Cardiac muscle cell (in vitro differentiated cells and primary cell): ENCODE measurements around the gene ENG. TPM values are rescaled to one million over a fixed set of nuclear protein-coding genes. Genes with fewer than 3 reads are reported as not detected.

ENCODE experiments used
- DNase-seq, 2 donors: peaks; one replicate each; pipeline versions ENCODE4 v3.0.0 to v3.0.0-alpha.2; 2010 to 2017; ENCODE audit warnings: low read depth in 1 of 2, low spot score in 1 of 2
- H3K27ac ChIP-seq: fragments of 200-600 bp; sonication (generic); 2 replicates; pipeline ENCODE4 v1.5.1; 2016
- H3K27me3 ChIP-seq: fragments of 200-600 bp; sonication (generic); 2 replicates; pipeline ENCODE4 v1.6.0; 2016; ENCODE audit warnings: control low read depth
- H3K36me3 ChIP-seq: fragments of 200-600 bp; sonication (generic); 2 replicates; pipeline ENCODE4 v1.5.1; 2016; ENCODE audit warnings: control low read depth
- H3K4me1 ChIP-seq: fragments of 200-600 bp; sonication (generic); 2 replicates; pipeline ENCODE4 v1.8.1; 2017; ENCODE audit warnings: low read depth, mild to moderate bottlenecking, mixed run types
- H3K4me3 ChIP-seq: fragments of 200-600 bp; sonication (generic); 2 replicates; pipeline ENCODE4 v1.5.1; 2016; ENCODE audit warnings: mild to moderate bottlenecking
- H3K9me3 ChIP-seq: fragments of 200-600 bp; sonication (generic); 2 replicates; pipeline ENCODE4 v1.5.1; 2017; ENCODE audit warnings: low read depth, mild to moderate bottlenecking, control low read depth
- polyA plus RNA-seq: library from polyadenylated mRNA; unstranded; fragments of >200 nt; fragmentation: Nextera tagmentation; extraction: Ambion mirVana; gene quantifications from 2 replicates; pipeline ENCODE4 v1.2.1, GENCODE V29; 2016
- total RNA-seq: library from RNA; depleted of rRNA; stranded (reverse); fragments of >200 nt; gene quantifications from 2 replicates; pipeline ENCODE4 v1.2.3, GENCODE V29; 2016
- TF ChIP-seq, protein P1 (sequence below): IDR thresholded peaks from 2 replicates; pipeline ENCODE4 v1.5.1; 2012; ENCODE audit warnings: low read depth, mild to moderate bottlenecking, low read length

Gene ENG
- total and polyA plus RNA-seq, 2 experiments from 2014 or later, result 12.6 to 15.8 TPM

DNA sequence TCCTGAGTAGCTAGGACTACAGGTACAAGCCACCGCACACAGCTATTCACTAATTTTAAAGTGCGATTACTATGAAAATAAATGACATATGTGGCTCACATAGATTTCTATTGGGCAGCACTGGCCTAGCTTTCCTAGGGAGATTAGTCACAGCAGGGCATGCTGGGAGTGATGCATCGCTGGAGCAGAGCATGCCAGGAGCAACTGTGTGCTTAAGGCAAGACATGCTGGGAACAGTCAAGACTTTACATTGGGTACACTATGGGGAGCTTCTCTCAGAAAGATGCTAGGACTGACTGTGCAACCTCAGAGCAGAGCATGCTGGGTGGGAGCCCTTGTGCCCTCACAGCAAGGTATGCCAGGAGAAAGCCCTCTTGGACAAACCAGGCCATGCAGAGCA is 35.6 kb upstream of the ENG start:
- Histone ChIP-seq H3K4me3 (no peak overlapping the region), H3K9me3 (no peaks in the 10 kb centered on the region), H3K36me3 (peaks cover 46% of the 10 kb centered on the region), H3K4me1 (peaks cover 4% of the 10 kb centered on the region), H3K27ac (no peak overlapping the region), H3K27me3 (no peaks in the 10 kb centered on the region)
- TF ChIP-seq, protein P1, sequence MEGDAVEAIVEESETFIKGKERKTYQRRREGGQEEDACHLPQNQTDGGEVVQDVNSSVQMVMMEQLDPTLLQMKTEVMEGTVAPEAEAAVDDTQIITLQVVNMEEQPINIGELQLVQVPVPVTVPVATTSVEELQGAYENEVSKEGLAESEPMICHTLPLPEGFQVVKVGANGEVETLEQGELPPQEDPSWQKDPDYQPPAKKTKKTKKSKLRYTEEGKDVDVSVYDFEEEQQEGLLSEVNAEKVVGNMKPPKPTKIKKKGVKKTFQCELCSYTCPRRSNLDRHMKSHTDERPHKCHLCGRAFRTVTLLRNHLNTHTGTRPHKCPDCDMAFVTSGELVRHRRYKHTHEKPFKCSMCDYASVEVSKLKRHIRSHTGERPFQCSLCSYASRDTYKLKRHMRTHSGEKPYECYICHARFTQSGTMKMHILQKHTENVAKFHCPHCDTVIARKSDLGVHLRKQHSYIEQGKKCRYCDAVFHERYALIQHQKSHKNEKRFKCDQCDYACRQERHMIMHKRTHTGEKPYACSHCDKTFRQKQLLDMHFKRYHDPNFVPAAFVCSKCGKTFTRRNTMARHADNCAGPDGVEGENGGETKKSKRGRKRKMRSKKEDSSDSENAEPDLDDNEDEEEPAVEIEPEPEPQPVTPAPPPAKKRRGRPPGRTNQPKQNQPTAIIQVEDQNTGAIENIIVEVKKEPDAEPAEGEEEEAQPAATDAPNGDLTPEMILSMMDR, result no peak
- no peak for DNase-seq

DNA sequence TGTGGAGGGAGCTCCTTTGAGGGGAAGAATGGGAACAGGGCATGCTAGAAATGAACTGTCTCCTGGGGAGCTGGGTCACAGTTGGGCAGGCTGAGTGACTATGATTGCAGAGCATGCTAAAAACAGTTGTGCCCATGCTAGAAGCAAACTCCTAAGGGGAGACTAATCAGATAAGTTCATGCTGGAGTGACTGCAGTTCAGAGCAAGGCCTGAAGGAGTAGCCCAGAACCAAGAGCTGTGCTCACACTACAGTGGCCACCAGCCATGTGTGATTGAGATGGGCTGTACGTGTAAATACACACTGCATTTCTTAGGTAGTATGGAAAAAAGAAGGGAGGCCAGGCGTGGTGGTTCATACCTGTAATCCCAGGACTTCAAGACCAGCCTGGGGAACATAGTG is 33.3 kb upstream of the ENG start:
- Histone ChIP-seq H3K4me1 (peaks cover 4% of the 10 kb centered on the region), H3K4me3 (no peak overlapping the region), H3K27ac (peak overlapping the region; percentile 25), H3K27me3 (no peaks in the 10 kb centered on the region), H3K36me3 (peaks cover 23% of the 10 kb centered on the region), H3K9me3 (no peaks in the 10 kb centered on the region)
- DNase-seq, result peak in 1 of 2 donors; percentile 32
- TF ChIP-seq, protein P1, result no peak

DNA sequence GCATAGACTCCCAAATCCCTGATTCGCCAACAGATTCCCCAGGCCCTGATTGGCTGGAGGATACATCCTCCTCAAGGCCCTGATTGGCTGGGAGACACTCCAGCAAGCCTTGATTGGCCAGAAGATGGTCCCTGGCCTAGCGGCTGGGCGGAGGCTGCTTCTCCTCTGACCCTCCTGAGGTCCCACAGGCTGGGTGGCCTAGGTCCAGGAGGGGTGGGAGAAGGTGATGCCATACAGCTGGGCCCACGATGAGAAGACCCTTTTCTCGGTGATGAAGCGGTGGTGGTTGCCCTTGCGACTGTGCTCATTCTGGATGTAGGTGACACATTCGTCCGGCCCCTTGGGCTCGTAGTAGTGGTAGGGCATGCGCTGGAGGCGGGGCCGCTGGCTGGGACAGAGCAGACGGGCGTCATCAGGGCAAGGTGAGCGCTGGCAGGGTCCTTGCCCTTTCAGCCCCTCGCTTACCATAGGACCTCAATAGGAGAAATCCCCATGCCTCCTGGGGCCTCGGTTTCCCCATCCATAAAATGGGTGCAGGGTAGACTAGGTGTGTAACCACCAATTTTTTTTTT is 32.0 kb upstream of the ENG start:
- H3K36me3 ChIP-seq, result peaks cover 18% of the 10 kb centered on the region
- TF ChIP-seq, protein P1, result no peak

DNA sequence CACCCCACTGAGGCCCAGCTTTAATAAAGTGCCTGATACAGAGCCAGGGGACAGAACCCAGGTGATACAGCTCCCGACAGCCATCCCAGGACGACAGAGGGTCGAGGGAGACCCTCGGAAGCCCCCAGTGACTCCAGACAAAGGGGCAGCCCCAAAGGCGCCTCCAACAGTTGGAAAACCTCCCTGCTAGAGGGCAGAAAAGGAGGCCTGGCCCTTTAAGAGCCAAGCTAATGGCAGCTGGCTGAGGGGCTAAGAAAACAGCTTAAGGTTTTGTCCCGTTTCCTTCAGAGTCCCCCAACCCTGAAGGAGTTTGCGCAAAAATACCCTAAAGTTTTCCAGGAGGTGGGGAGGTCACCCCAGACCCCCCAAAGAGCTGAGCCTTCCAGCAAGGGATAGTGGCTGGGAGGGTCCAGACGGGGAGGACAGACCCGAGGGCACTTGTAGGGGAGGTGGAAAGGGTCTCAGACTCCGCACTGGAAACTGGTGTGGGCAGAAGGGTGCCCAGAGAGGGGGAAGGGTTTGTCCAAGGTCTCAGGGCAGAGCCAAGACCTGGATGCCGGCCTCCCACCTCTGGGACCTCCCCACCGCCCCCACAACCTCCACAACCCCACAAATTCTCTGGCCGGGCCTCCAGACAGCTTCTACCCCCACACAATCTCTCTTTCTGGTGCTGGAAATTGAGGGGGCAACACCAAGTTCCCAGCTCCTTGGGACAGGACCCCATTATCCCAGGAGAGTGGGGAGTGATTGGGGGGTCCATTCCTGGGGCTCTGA is 31.2 kb upstream of the ENG start:
- no peaks in the 10 kb centered on the region for H3K27me3 ChIP-seq
- DNase-seq, result no peak
- H3K4me1 ChIP-seq, result peaks cover 4% of the 10 kb centered on the region
- peaks cover 18% of the 10 kb centered on the region for H3K36me3 ChIP-seq
- H3K27ac ChIP-seq, result peak overlapping the region; percentile 74
- no peak overlapping the region for H3K4me3 ChIP-seq
- H3K9me3 ChIP-seq, result no peaks in the 10 kb centered on the region
- TF ChIP-seq, protein P1, result no peak

More for the DNA sequence above, 32.0 kb upstream of the ENG start:
- Histone ChIP-seq H3K27ac (no peak overlapping the region), H3K9me3 (no peaks in the 10 kb centered on the region), H3K27me3 (no peaks in the 10 kb centered on the region), H3K4me1 (peaks cover 4% of the 10 kb centered on the region), H3K4me3 (no peak overlapping the region)
- DNase-seq, result no peak

DNA sequence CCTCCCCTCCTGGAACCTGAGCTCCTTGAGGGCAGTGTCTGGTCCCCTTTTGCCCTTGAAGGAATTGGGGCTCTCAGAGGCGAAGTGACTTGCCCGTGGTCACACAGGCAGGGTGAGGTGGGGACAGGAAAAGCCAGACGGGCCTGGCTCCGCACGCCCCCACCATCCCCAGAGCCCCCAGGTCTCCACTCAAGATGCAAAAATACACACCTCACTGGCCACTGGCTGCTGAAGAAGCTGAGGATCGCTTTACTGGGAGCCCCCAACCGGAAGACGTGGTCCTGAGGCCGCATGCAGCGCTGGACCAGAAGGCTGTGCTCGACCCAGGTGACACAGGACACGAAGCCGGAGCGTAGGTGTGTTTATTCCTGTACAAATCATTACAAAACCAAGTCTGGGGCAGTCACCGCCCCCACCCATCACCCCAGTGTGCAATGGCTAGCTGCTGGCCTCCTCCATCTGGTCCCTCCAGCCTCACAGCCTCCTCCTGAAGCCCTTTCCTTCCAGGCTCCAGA is 30.6 kb upstream of the ENG start:
- no peaks in the 10 kb centered on the region for H3K9me3 ChIP-seq
- TF ChIP-seq, protein P1, result no peak
- no peak overlapping the region for H3K4me3 ChIP-seq
- no peak for DNase-seq
- peaks cover 15% of the 10 kb centered on the region for H3K36me3 ChIP-seq
- peak overlapping the region; percentile 74 for H3K27ac ChIP-seq
- H3K4me1 ChIP-seq, result peaks cover 4% of the 10 kb centered on the region
- H3K27me3 ChIP-seq, result no peaks in the 10 kb centered on the region
